ENCODE results near the gene OR52E8.

DNA sequence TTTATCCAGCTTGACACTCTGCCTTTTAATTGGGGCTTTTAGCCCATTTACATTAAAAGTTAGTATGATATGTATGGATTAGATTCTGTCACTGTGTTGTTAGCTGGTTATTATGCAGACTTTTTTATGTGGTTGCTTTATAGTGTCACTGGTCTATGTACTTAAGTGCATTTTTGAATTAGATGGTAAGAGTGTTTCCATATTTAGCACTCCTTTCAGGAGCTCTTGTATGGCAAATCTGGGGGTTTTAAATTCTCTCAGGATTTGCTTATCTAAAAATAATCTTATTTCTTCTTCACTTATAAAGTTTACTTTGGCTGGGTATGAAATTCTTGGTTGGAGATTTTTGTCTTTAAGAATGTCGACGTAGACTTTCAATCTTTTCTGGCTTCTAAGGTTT is 19.8 kb downstream of the OR52E8 start:
- TF ChIP-seq, protein P1, sequence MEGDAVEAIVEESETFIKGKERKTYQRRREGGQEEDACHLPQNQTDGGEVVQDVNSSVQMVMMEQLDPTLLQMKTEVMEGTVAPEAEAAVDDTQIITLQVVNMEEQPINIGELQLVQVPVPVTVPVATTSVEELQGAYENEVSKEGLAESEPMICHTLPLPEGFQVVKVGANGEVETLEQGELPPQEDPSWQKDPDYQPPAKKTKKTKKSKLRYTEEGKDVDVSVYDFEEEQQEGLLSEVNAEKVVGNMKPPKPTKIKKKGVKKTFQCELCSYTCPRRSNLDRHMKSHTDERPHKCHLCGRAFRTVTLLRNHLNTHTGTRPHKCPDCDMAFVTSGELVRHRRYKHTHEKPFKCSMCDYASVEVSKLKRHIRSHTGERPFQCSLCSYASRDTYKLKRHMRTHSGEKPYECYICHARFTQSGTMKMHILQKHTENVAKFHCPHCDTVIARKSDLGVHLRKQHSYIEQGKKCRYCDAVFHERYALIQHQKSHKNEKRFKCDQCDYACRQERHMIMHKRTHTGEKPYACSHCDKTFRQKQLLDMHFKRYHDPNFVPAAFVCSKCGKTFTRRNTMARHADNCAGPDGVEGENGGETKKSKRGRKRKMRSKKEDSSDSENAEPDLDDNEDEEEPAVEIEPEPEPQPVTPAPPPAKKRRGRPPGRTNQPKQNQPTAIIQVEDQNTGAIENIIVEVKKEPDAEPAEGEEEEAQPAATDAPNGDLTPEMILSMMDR (IDR thresholded peaks at IDR 0.05; ENCODE audit: borderline replicate concordance, extremely low read depth, low read length, poor library complexity, severe bottlenecking) = no peak
- no peak for TF ChIP-seq EZH2 (IDR thresholded peaks at IDR 0.05; ENCODE audit: borderline replicate concordance, low read depth, low read length, severe bottlenecking)
